ENCODE results near the gene MORC2.

GRCh38 chr22:30891781-30892180 is 76.8 kb downstream of the MORC2 start:
- no peak for TF ChIP-seq ZNF274 (IDR thresholded peaks at IDR 0.05; ENCODE audit: low read depth, low read length)
- no peak for TF ChIP-seq YY1 (IDR thresholded peaks at IDR 0.05; ENCODE audit: insufficient read depth, insufficient read length)

Measured in NT2/D1 (cell line).